ENCODE results near the gene ZNF331. TPM values are rescaled to one million over a fixed set of nuclear protein-coding genes. Genes with fewer than 3 reads are reported as not detected.

The ZNF331 gene
- total RNA-seq, 1 experiment from 2014 or later: 56.7 TPM

DNA sequence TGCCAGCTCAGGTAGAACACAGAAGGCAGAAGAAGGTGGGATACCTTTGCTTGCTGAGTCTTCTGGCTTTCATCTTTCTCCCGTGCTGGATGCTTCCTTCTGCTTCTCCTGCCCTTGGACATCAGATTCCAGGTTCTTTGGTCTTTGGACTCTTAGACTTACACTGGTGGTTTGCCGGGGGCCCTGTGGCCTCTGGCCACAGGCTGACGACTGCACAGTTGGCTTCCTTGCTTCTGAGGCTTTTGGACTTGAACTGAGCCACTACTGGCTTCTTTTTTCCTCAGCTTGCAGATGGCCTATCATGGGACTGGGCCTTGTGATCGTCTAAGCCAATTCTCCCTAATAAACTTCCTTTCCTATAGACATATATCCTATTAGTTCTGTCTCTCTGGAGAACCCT, 19.8 kb upstream of the ZNF331 start:
- Mint-ChIP-seq H3K4me1 (peaks cover 14% of the 10 kb centered on the region), H3K27me3 (ENCODE audit: low read depth) (no peaks in the 10 kb centered on the region), H3K9me3 (no peaks in the 10 kb centered on the region), H3K36me3 (peaks cover 14% of the 10 kb centered on the region), H3K4me3 (no peak overlapping the region), H3K27ac (no peak overlapping the region)
- POLR2A ChIA-PET: no interaction called here
- ATAC-seq: no peak
- CTCF ChIA-PET: no interaction called here
- TF ChIP-seq IRF2 (CRISPR knock-in tag; IDR thresholded peaks at IDR 0.05; ENCODE audit: borderline replicate concordance, low read depth) (no peak), CREM (CRISPR knock-in tag; IDR thresholded peaks at IDR 0.05) (no peak), PRRX2 (CRISPR knock-in tag; IDR thresholded peaks at IDR 0.05) (no peak), ZNF263 (CRISPR knock-in tag; IDR thresholded peaks at IDR 0.05; ENCODE audit: low read depth) (no peak), ZNF396 (CRISPR knock-in tag; IDR thresholded peaks at IDR 0.05; ENCODE audit: borderline replicate concordance) (no peak), ZNF416 (CRISPR knock-in tag; IDR thresholded peaks at IDR 0.05) (no peak)
- TF ChIP-seq, protein P1, sequence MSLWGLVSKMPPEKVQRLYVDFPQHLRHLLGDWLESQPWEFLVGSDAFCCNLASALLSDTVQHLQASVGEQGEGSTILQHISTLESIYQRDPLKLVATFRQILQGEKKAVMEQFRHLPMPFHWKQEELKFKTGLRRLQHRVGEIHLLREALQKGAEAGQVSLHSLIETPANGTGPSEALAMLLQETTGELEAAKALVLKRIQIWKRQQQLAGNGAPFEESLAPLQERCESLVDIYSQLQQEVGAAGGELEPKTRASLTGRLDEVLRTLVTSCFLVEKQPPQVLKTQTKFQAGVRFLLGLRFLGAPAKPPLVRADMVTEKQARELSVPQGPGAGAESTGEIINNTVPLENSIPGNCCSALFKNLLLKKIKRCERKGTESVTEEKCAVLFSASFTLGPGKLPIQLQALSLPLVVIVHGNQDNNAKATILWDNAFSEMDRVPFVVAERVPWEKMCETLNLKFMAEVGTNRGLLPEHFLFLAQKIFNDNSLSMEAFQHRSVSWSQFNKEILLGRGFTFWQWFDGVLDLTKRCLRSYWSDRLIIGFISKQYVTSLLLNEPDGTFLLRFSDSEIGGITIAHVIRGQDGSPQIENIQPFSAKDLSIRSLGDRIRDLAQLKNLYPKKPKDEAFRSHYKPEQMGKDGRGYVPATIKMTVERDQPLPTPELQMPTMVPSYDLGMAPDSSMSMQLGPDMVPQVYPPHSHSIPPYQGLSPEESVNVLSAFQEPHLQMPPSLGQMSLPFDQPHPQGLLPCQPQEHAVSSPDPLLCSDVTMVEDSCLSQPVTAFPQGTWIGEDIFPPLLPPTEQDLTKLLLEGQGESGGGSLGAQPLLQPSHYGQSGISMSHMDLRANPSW (CRISPR knock-in tag; conservative IDR thresholded peaks at IDR 0.05; ENCODE audit: low read depth): no peak
- TF ChIP-seq, protein P2, sequence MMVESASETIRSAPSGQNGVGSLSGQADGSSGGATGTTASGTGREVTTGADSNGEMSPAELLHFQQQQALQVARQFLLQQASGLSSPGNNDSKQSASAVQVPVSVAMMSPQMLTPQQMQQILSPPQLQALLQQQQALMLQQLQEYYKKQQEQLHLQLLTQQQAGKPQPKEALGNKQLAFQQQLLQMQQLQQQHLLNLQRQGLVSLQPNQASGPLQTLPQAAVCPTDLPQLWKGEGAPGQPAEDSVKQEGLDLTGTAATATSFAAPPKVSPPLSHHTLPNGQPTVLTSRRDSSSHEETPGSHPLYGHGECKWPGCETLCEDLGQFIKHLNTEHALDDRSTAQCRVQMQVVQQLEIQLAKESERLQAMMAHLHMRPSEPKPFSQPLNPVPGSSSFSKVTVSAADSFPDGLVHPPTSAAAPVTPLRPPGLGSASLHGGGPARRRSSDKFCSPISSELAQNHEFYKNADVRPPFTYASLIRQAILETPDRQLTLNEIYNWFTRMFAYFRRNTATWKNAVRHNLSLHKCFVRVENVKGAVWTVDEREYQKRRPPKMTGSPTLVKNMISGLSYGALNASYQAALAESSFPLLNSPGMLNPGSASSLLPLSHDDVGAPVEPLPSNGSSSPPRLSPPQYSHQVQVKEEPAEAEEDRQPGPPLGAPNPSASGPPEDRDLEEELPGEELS (CRISPR knock-in tag; IDR thresholded peaks at IDR 0.05): no peak
- TF ChIP-seq, protein P3, sequence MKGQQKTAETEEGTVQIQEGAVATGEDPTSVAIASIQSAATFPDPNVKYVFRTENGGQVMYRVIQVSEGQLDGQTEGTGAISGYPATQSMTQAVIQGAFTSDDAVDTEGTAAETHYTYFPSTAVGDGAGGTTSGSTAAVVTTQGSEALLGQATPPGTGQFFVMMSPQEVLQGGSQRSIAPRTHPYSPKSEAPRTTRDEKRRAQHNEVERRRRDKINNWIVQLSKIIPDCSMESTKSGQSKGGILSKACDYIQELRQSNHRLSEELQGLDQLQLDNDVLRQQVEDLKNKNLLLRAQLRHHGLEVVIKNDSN (CRISPR knock-in tag; IDR thresholded peaks at IDR 0.05): no peak
- DNase-seq (ENCODE audit: low spot score): no peak

DNA sequence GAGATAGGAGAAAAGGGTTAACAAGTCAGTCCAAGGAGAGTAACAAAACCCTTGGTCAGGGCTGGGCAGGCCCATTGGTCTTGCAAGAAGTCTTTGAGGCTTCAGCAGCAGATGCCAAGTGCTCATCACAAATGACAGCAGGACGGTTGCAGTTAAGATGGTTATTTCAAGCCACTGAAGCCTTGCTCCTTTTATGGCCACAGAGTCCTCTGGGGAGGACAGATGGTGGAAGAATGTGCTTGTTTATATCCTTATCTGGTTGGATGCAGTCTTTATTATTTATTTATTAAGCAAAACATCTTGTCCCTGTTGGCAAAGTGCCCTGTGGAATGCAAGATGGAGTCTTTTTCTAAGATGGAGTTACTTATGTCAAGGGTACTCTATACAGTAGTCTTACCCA, 19.2 kb upstream of the ZNF331 start:
- H3K9me3 Mint-ChIP-seq: peaks cover 4% of the 10 kb centered on the region
- no peak overlapping the region for H3K4me3 Mint-ChIP-seq
- no peak for DNase-seq (ENCODE audit: low spot score)
- ATAC-seq: no peak
- ChIA-PET CTCF (no interaction called here), POLR2A (no interaction called here)
- H3K27ac Mint-ChIP-seq: no peak overlapping the region
- peaks cover 20% of the 10 kb centered on the region for H3K36me3 Mint-ChIP-seq
- H3K27me3 Mint-ChIP-seq (ENCODE audit: low read depth): no peaks in the 10 kb centered on the region
- peaks cover 14% of the 10 kb centered on the region for H3K4me1 Mint-ChIP-seq
- TF ChIP-seq FOXP1 (CRISPR knock-in tag; IDR thresholded peaks at IDR 0.05; ENCODE audit: borderline replicate concordance): no peak
- TF ChIP-seq, protein P4, sequence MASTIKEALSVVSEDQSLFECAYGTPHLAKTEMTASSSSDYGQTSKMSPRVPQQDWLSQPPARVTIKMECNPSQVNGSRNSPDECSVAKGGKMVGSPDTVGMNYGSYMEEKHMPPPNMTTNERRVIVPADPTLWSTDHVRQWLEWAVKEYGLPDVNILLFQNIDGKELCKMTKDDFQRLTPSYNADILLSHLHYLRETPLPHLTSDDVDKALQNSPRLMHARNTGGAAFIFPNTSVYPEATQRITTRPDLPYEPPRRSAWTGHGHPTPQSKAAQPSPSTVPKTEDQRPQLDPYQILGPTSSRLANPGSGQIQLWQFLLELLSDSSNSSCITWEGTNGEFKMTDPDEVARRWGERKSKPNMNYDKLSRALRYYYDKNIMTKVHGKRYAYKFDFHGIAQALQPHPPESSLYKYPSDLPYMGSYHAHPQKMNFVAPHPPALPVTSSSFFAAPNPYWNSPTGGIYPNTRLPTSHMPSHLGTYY (CRISPR knock-in tag; IDR thresholded peaks at IDR 0.05): no peak
- TF ChIP-seq, protein P5, sequence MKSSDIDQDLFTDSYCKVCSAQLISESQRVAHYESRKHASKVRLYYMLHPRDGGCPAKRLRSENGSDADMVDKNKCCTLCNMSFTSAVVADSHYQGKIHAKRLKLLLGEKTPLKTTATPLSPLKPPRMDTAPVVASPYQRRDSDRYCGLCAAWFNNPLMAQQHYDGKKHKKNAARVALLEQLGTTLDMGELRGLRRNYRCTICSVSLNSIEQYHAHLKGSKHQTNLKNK (CRISPR knock-in tag; IDR thresholded peaks at IDR 0.05): no peak
- TF ChIP-seq NR3C1 (CRISPR knock-in tag; conservative IDR thresholded peaks at IDR 0.05; ENCODE audit: low read depth): no peak
- TF ChIP-seq SOX15 (CRISPR knock-in tag; IDR thresholded peaks at IDR 0.05): no peak
- TF ChIP-seq, protein P6, sequence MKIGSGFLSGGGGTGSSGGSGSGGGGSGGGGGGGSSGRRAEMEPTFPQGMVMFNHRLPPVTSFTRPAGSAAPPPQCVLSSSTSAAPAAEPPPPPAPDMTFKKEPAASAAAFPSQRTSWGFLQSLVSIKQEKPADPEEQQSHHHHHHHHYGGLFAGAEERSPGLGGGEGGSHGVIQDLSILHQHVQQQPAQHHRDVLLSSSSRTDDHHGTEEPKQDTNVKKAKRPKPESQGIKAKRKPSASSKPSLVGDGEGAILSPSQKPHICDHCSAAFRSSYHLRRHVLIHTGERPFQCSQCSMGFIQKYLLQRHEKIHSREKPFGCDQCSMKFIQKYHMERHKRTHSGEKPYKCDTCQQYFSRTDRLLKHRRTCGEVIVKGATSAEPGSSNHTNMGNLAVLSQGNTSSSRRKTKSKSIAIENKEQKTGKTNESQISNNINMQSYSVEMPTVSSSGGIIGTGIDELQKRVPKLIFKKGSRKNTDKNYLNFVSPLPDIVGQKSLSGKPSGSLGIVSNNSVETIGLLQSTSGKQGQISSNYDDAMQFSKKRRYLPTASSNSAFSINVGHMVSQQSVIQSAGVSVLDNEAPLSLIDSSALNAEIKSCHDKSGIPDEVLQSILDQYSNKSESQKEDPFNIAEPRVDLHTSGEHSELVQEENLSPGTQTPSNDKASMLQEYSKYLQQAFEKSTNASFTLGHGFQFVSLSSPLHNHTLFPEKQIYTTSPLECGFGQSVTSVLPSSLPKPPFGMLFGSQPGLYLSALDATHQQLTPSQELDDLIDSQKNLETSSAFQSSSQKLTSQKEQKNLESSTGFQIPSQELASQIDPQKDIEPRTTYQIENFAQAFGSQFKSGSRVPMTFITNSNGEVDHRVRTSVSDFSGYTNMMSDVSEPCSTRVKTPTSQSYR (CRISPR knock-in tag; IDR thresholded peaks at IDR 0.05): no peak
- TF ChIP-seq, protein P2 (CRISPR knock-in tag; IDR thresholded peaks at IDR 0.05): no peak
- no peak for TF ChIP-seq NFE2L1 (CRISPR knock-in tag; IDR thresholded peaks at IDR 0.05)
- TF ChIP-seq GABPB1 (CRISPR knock-in tag; IDR thresholded peaks at IDR 0.05): no peak
- no peak for TF ChIP-seq JUN (CRISPR knock-in tag; IDR thresholded peaks at IDR 0.05)
- TF ChIP-seq FOXJ3 (CRISPR knock-in tag; IDR thresholded peaks at IDR 0.05; ENCODE audit: borderline replicate concordance): no peak

Measured in WTC11 (cell line).